Fibroblast of lung (primary cell): Measurements from ENCODE around the gene RNF180. TPM values are rescaled to one million over a fixed set of nuclear protein-coding genes. Genes with fewer than 3 reads are reported as not detected.

Source experiments
- DNase-seq, 2 donors: peaks; one replicate each; pipeline versions ENCODE4 v3.0.0 to v3.0.0-alpha.2; 2010; ENCODE audit warnings: low read depth in 2 of 2
- H2AFZ ChIP-seq: 2 replicates; pipeline ENCODE4 v1.5.1; 2012; ENCODE audit warnings: low read length, control low read depth, inconsistent platforms
- H3K27ac ChIP-seq: 2 replicates; pipeline ENCODE4 v1.5.1; 2011; ENCODE audit warnings: low read length, control low read depth; ENCODE audit not compliant: insufficient read depth
- H3K27me3 ChIP-seq: 2 replicates; pipeline ENCODE4 v1.5.1; 2011; ENCODE audit warnings: mild to moderate bottlenecking, low read length; ENCODE audit not compliant: control insufficient read depth, insufficient read depth
- H3K36me3 ChIP-seq: 2 replicates; pipeline ENCODE4 v1.5.1; 2011; ENCODE audit warnings: low read length; ENCODE audit not compliant: control insufficient read depth, insufficient read depth
- H3K4me1 ChIP-seq: 2 replicates; pipeline ENCODE4 v1.5.1; 2011; ENCODE audit warnings: low read length; ENCODE audit not compliant: control insufficient read depth, insufficient read depth; ENCODE audit errors: extremely low read depth
- H3K4me2 ChIP-seq: 2 replicates; pipeline ENCODE4 v1.5.1; 2011; ENCODE audit warnings: low read length, control low read depth; ENCODE audit not compliant: insufficient read depth; ENCODE audit errors: extremely low read depth
- H3K4me3 ChIP-seq, 4 experiments: fragments of 200-600 bp in 1 of 4; sonication (generic) in 1 of 4; replicated peaks in 1 of 4; 2 replicates each; pipeline ENCODE4 v1.5.1; 2011 to 2016; ENCODE audit warnings: low read length in 4 of 4, low read depth in 3 of 4, mild to moderate bottlenecking in 3 of 4, control low read depth in 2 of 4, inconsistent platforms in 1 of 4, mixed read lengths in 1 of 4; ENCODE audit not compliant: insufficient read depth in 1 of 4; ENCODE audit errors: control extremely low read depth in 1 of 4
- H3K79me2 ChIP-seq: 2 replicates; pipeline ENCODE4 v1.5.1; 2012; ENCODE audit warnings: mild to moderate bottlenecking, low read length, inconsistent platforms; ENCODE audit not compliant: control insufficient read depth, insufficient read depth
- H3K9ac ChIP-seq: 2 replicates; pipeline ENCODE4 v1.5.1; 2011; ENCODE audit warnings: mild to moderate bottlenecking, low read length, control low read depth; ENCODE audit not compliant: insufficient read depth
- H3K9me3 ChIP-seq: 2 replicates; pipeline ENCODE4 v1.5.1; 2012; ENCODE audit warnings: low read depth, low read length; ENCODE audit not compliant: control insufficient read depth, insufficient read depth
- H4K20me1 ChIP-seq: 2 replicates; pipeline ENCODE4 v1.5.1; 2011; ENCODE audit warnings: low read length; ENCODE audit not compliant: control insufficient read depth, insufficient read depth; ENCODE audit errors: extremely low read depth
- CTCF ChIP-seq, 2 donors: IDR thresholded peaks in 1 of 2; conservative IDR thresholded peaks in 1 of 2; 1 replicate in 1 of 2; 2 replicates in 1 of 2; pipeline ENCODE4 v1.5.1; 2011 to 2012; ENCODE audit warnings: low read length in 2 of 2, control low read depth in 1 of 2, inconsistent platforms in 1 of 2, low read depth in 1 of 2, mild to moderate bottlenecking in 1 of 2
- EZH2 ChIP-seq: IDR thresholded peaks from 2 replicates; pipeline ENCODE4 v1.5.1; 2012; ENCODE audit warnings: low read length, control low read depth, mild to moderate bottlenecking; ENCODE audit errors: missing control alignments
- polyA plus RNA-seq, 2 donors: library from polyadenylated mRNA; depleted of rRNA in 1 of 2; stranded (reverse) in 1 of 2; unstranded in 1 of 2; fragments of >200 nt; gene quantifications; 2 replicates each; pipeline ENCODE4 v1.2.1, GENCODE V29; 2011 to 2012; ENCODE audit warnings: missing spikeins in 1 of 2
- total RNA-seq: library from RNA; depleted of rRNA; stranded (reverse); fragments of >200 nt; gene quantifications from 2 replicates; pipeline ENCODE4 v1.2.1, GENCODE V29; 2014

The RNF180 gene
- total and polyA plus RNA-seq, 2 donors (not counting 1 experiment from before 2014, with no cell fraction given), result 2.3 to 2.6 TPM

GRCh38 chr5:64341340-64341739, 175.7 kb downstream of the RNF180 start:
- no peaks in the 10 kb centered on the region for H3K27me3 ChIP-seq
- no peak overlapping the region for H3K27ac ChIP-seq
- no peak overlapping the region for H3K9ac ChIP-seq
- H3K4me1 ChIP-seq, result no peaks in the 10 kb centered on the region
- TF ChIP-seq EZH2, result no peak
- TF ChIP-seq CTCF (conservative IDR thresholded peaks at IDR 0.05 in 1 of 2, IDR thresholded peaks at IDR 0.05 in 1 of 2; ENCODE audit: low read depth in 1 of 2, low read length in 2 of 2), result no peak
- H3K4me2 ChIP-seq, result no peak overlapping the region
- no peaks in the 10 kb centered on the region for H4K20me1 ChIP-seq
- H3K36me3 ChIP-seq, result no peaks in the 10 kb centered on the region
- H3K79me2 ChIP-seq, result no peaks in the 10 kb centered on the region
- H3K9me3 ChIP-seq, result no peaks in the 10 kb centered on the region
- DNase-seq, result no peak
- no peak overlapping the region for H2AFZ ChIP-seq
- no peak overlapping the region for H3K4me3 ChIP-seq

DNA sequence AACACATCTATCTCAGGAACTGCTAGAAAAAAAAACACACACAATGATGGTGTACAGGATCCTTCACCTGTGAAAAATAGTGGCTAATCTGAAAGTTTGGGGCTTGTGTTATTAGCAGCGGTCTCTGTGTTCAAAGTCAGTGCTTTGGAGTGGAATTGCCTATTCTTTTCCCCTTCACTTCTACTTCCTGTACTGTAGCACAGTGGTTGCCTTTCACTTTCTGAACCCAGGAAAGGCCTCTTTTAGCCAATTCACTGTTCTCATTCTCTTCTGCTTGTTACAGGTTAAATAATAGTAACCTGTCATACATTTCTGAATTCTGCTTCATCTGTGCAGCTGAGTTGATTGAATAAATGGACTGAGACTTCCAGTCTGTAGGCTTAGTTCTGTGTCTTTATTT, 178.9 kb downstream of the RNF180 start:
- Histone ChIP-seq H4K20me1 (no peaks in the 10 kb centered on the region), H3K4me1 (no peaks in the 10 kb centered on the region)
- DNase-seq, result no peak

DNA sequence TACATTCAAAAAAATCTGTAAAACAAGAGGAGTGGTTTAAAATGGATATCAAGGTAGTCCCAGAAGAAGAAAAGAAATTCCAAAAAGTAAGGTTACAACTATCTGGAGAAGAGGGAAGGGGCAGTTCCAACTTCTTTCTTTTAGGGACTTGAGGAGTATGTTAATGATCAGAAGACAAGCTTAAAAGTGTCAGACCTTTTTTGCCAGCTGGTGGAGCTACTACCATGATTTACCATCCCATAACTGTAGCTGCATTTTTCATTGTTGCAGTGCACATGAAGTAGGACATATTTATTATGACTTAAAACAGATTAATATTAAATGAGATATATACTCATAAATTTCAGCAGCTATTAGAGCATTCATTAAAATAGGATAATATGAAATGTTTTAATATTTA, 181.7 kb downstream of the RNF180 start:
- Histone ChIP-seq H3K4me2 (no peak overlapping the region), H4K20me1 (no peaks in the 10 kb centered on the region), H3K79me2 (no peaks in the 10 kb centered on the region), H3K27ac (no peak overlapping the region), H3K9me3 (no peaks in the 10 kb centered on the region), H3K4me3 (no peak overlapping the region), H3K36me3 (no peaks in the 10 kb centered on the region), H3K9ac (no peak overlapping the region), H3K4me1 (no peaks in the 10 kb centered on the region), H3K27me3 (no peaks in the 10 kb centered on the region), H2AFZ (no peak overlapping the region)
- TF ChIP-seq CTCF (conservative IDR thresholded peaks at IDR 0.05 in 1 of 2, IDR thresholded peaks at IDR 0.05 in 1 of 2; ENCODE audit: low read depth in 1 of 2, low read length in 2 of 2), result no peak
- TF ChIP-seq EZH2, result no peak
- no peak for DNase-seq

More for the DNA sequence above, 178.9 kb downstream of the RNF180 start:
- Histone ChIP-seq H3K9ac (no peak overlapping the region), H3K36me3 (no peaks in the 10 kb centered on the region), H3K4me3 (no peak overlapping the region), H2AFZ (no peak overlapping the region), H3K79me2 (no peaks in the 10 kb centered on the region), H3K4me2 (no peak overlapping the region), H3K9me3 (no peaks in the 10 kb centered on the region), H3K27ac (no peak overlapping the region), H3K27me3 (no peaks in the 10 kb centered on the region)
- TF ChIP-seq CTCF (conservative IDR thresholded peaks at IDR 0.05 in 1 of 2, IDR thresholded peaks at IDR 0.05 in 1 of 2; ENCODE audit: low read depth in 1 of 2, low read length in 2 of 2) (no peak), EZH2 (no peak)
